GM21367 (cell line): ENCODE measurements around the gene TSPYL2.

Experiments used
- ATAC-seq: cut with Tn5 transposase; IDR thresholded peaks from one replicate; pipeline ENCODE4 v1.9.1; 2021; ENCODE audit not compliant: unreplicated experiment

The TSPYL2 gene

GRCh38 chrX:53122013-53122412 lies 39.8 kb downstream of the TSPYL2 start:
- no peak for ATAC-seq

GRCh38 chrX:53125506-53125905 lies 43.3 kb downstream of the TSPYL2 start:
- ATAC-seq: no peak

- no peak for ATAC-seq
Observed at GRCh38 chrX:53126377-53126776, 44.2 kb downstream of the TSPYL2 start.

- no peak for ATAC-seq
Observed at GRCh38 chrX:53128097-53128749, 46.1 kb downstream of the TSPYL2 start.

GRCh38 chrX:53133400-53133799 lies 51.2 kb downstream of the TSPYL2 start:
- no peak for ATAC-seq

GRCh38 chrX:53135581-53135980 lies 53.4 kb downstream of the TSPYL2 start:
- no peak for ATAC-seq
